Measurements from ENCODE around the gene ABTB2.

ABTB2 gene

GRCh38 chr11:34161812-34162492, 195.9 kb downstream of the ABTB2 start:
- DNase-seq, result no peak

GRCh38 chr11:34161361-34161760, 196.4 kb downstream of the ABTB2 start:
- DNase-seq, result no peak

GRCh38 chr11:34160791-34161190, 197.0 kb downstream of the ABTB2 start:
- DNase-seq, result no peak

GRCh38 chr11:34160049-34160721, 197.6 kb downstream of the ABTB2 start:
- no peak for DNase-seq

GRCh38 chr11:34158661-34159060, 199.1 kb downstream of the ABTB2 start:
- DNase-seq, result no peak

- no peak for DNase-seq
These were observed 200.6 kb downstream of the ABTB2 start for GRCh38 chr11:34157163-34157562.

- DNase-seq, result no peak
These were observed 202.1 kb downstream of the ABTB2 start for GRCh38 chr11:34155757-34156062.

- DNase-seq, result no peak
These were observed 202.6 kb downstream of the ABTB2 start for GRCh38 chr11:34155057-34155756.

- DNase-seq, result no peak
These were observed 203.5 kb downstream of the ABTB2 start for GRCh38 chr11:34154059-34154875.

- DNase-seq, result no peak
These were observed 205.6 kb downstream of the ABTB2 start for GRCh38 chr11:34151916-34152845.

- no peak for DNase-seq
These were observed 206.6 kb downstream of the ABTB2 start for GRCh38 chr11:34151166-34151565.

GRCh38 chr11:34150494-34151151, 207.2 kb downstream of the ABTB2 start:
- no peak for DNase-seq

- DNase-seq, result no peak
These were observed 208.0 kb downstream of the ABTB2 start for GRCh38 chr11:34149786-34150185.

GRCh38 chr11:34149274-34149673, 208.5 kb downstream of the ABTB2 start:
- DNase-seq, result no peak

GRCh38 chr11:34148504-34149165, 209.2 kb downstream of the ABTB2 start:
- peak; percentile 2 for DNase-seq

- no peak for DNase-seq
These were observed 210.2 kb downstream of the ABTB2 start for GRCh38 chr11:34147581-34147980.

- DNase-seq, result no peak
These were observed 210.9 kb downstream of the ABTB2 start for GRCh38 chr11:34146866-34147265.

- no peak for DNase-seq
These were observed 211.4 kb downstream of the ABTB2 start for GRCh38 chr11:34146411-34146810.

GRCh38 chr11:34145847-34146381, 211.9 kb downstream of the ABTB2 start:
- DNase-seq, result no peak

GRCh38 chr11:34145073-34145472, 212.7 kb downstream of the ABTB2 start:
- DNase-seq, result no peak

- no peak for DNase-seq
These were observed 214.8 kb downstream of the ABTB2 start for GRCh38 chr11:34143048-34143447.
